SH-SY5Y (cell line): Measurements from ENCODE around the gene GMDS.

Experiments
- GATA2 ChIP-seq: IDR thresholded peaks from 2 replicates; pipeline ENCODE4 v1.6.1; 2011; ENCODE audit warnings: mild to moderate bottlenecking, low read depth, low read length
- GATA3 ChIP-seq: IDR thresholded peaks from 2 replicates; pipeline ENCODE4 v1.6.1; 2011; ENCODE audit warnings: low read depth, mild to moderate bottlenecking, low read length, moderate library complexity

GRCh38 chr6:1960486-1961142 lies 284.8 kb downstream of the GMDS start:
- TF ChIP-seq GATA2 (no peak), GATA3 (no peak)
